Liver (tissue), 3 donors: Measurements from ENCODE around the gene KRTAP4-16.
"Not testable (repeated sequence)": the region's sequence is repeated elsewhere in the genome, so short reads cannot be mapped to it uniquely, and the experiment has no call there.

ENCODE experiments used
- ATF3 ChIP-seq: IDR thresholded peaks from 2 replicates; pipeline ENCODE4 v1.6.1; 2016; ENCODE audit warnings: antibody characterized with exemption
- CTCF ChIP-seq: fragments of 150-350 bp; IDR thresholded peaks from 2 replicates; pipeline ENCODE4 v1.5.1; 2017; ENCODE audit warnings: improper control_type of control experiment, low read depth, low read length; ENCODE audit not compliant: missing input control
- EGR1 ChIP-seq, 2 donors: IDR thresholded peaks; 2 replicates each; pipeline ENCODE4 v1.6.1; 2016 to 2018; ENCODE audit warnings: antibody characterized with exemption in 2 of 2, low read depth in 2 of 2
- FOXA1 ChIP-seq: IDR thresholded peaks from 2 replicates; pipeline ENCODE4 v1.6.1; 2016; ENCODE audit warnings: antibody characterized with exemption
- GABPA ChIP-seq, 2 donors: IDR thresholded peaks in 1 of 2; conservative IDR thresholded peaks in 1 of 2; 2 replicates each; pipeline ENCODE4 v1.6.1; 2016; ENCODE audit warnings: antibody characterized with exemption in 2 of 2, mild to moderate bottlenecking in 1 of 2, moderate library complexity in 1 of 2
- HNF4G ChIP-seq: IDR thresholded peaks from 2 replicates; pipeline ENCODE4 v1.6.1; 2016; ENCODE audit warnings: antibody characterized with exemption
- JUND ChIP-seq, 2 donors: IDR thresholded peaks; 2 replicates each; pipeline ENCODE4 v1.6.1; 2016; ENCODE audit warnings: antibody characterized with exemption in 2 of 2
- RAD21 ChIP-seq, 2 donors: IDR thresholded peaks; 2 replicates each; pipeline ENCODE4 v1.6.1; 2016; ENCODE audit warnings: antibody characterized with exemption in 2 of 2, mild to moderate bottlenecking in 2 of 2
- REST ChIP-seq: IDR thresholded peaks from 2 replicates; pipeline ENCODE4 v1.6.1; 2016; ENCODE audit warnings: antibody characterized with exemption, mild to moderate bottlenecking
- RXRA ChIP-seq, 2 donors: IDR thresholded peaks; 2 replicates each; pipeline ENCODE4 v1.6.1; 2017 to 2018; ENCODE audit warnings: antibody characterized with exemption in 2 of 2, mild to moderate bottlenecking in 1 of 2
- SP1 ChIP-seq: IDR thresholded peaks from 2 replicates; pipeline ENCODE4 v1.6.1; 2018; ENCODE audit warnings: antibody characterized with exemption, mild to moderate bottlenecking
- YY1 ChIP-seq: IDR thresholded peaks from 2 replicates; pipeline ENCODE4 v1.6.1; 2016; ENCODE audit warnings: antibody characterized with exemption, mild to moderate bottlenecking
- ZBTB33 ChIP-seq: IDR thresholded peaks from 2 replicates; pipeline ENCODE4 v1.6.1; 2016; ENCODE audit warnings: antibody characterized with exemption
- donor health status: healthy.
- donor health status: healthy.

- not testable (repeated sequence) for TF ChIP-seq CTCF; GABPA (IDR thresholded peaks at IDR 0.05 in 1 of 2, conservative IDR thresholded peaks at IDR 0.05 in 1 of 2); YY1; FOXA1; JUND (IDR thresholded peaks at IDR 0.05); REST; ATF3; HNF4G; ZBTB33; SP1; RXRA (IDR thresholded peaks at IDR 0.05); RAD21 (IDR thresholded peaks at IDR 0.05); EGR1 (IDR thresholded peaks at IDR 0.05; ENCODE audit: low read depth in 2 of 2)
Observed at GRCh38 chr17:41104386-41105038, 2.5 kb upstream of the KRTAP4-16 start.
